ENCODE measurements around the gene RHEB. TPM values are rescaled to one million over a fixed set of nuclear protein-coding genes. Genes with fewer than 3 reads are reported as not detected.

Gene RHEB
- polyA plus RNA-seq, 1 of the 3 experiments (the other 2 are of a cell fraction), result 87.3 TPM

DNA sequence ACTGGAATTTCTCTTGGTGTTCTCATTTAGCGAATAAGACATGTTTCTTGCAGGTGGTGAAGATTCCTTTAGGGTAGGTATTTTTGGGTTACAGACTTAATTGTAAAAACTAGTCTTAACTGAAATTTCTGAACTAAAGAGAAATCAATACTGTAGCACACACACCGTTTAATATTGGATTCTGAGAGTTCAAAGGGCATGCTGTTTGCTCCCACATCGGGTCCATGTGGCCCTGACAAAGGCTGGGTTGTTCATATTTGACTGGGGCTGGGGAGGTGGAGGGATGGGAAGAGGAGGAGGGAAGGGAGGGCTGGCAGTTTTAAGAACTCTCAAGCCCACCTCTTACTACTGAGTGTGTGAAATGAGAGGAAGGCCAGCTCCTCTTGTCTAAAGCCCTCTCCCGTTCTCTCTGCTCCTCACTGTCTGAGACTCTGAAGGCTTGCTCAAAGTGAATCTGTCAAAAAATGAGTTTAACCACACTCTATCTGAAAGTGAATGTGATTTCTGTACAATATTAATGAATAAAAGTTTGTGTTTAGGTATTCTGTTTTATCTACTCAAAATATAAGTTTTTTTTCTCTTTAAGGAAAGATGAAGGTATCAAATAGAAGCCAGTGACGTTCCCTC lies 40.0 kb upstream of the RHEB start:
- WGBS (ENCODE audit: low lambda C conversion rate), result 93% methylated on average over 5 of the region's 5 CpGs

DNA sequence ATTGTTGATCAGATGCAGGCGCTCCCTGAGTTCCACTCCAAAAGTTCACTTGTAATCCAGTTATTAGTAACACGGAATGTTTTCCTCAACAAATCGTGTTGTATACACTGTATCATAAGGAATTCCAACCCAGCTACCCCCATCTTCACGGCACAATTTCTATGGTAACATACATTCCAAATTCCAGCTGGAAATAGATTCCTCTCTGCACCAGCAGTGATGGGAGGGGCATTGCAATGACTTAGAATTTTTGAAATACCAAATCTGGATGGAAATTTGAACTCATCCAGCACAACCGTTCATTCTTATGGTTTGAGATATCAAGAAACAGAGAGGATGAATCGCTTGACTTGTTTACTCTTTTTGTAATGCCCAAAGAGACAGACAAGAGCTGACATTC lies 38.9 kb upstream of the RHEB start:
- H3K4me1 ChIP-seq (ENCODE audit: control insufficient read depth in 1 of 2, insufficient read depth in 2 of 2, low read depth in 1 of 2, low read length in 1 of 2), result no peaks in the 10 kb centered on the region
- H3F3A ChIP-seq (replicated peaks; ENCODE audit: insufficient read depth), result peaks cover 7% of the 10 kb centered on the region
- no peaks in the 10 kb centered on the region for H4K20me1 ChIP-seq (ENCODE audit: insufficient read depth)
- WGBS (ENCODE audit: low lambda C conversion rate), result 57% methylated on average over 5 of the region's 6 CpGs
- no peak overlapping the region for H3K4me3 ChIP-seq (ENCODE audit: low read depth in 2 of 2, low read length in 1 of 2)
- ChIA-PET CTCF (interaction anchor here (3.1 kb wide), 1 partner anchor 10 kb away, joined by 17 read pairs; no protein-coding TSS in a partner anchor), POLR2A (no interaction called here)
- H3K9me3 ChIP-seq, result no peaks in the 10 kb centered on the region
- no peak overlapping the region for H3K4me2 ChIP-seq
- H3K36me3 ChIP-seq (replicated peaks in 1 of 2; ENCODE audit: control insufficient read depth in 1 of 2, insufficient read depth in 2 of 2, low read length in 1 of 2), result peaks cover 33 to 45% of the 10 kb centered on the region in 2 experiments
- H3K27ac ChIP-seq (ENCODE audit: low read depth in 2 of 2, low read length in 1 of 2), result peak overlapping the region in 1 of 2 experiments; percentile 64; a peak in 1 of 4 replicates
- no peak overlapping the region for H2AFZ ChIP-seq (ENCODE audit: low read depth)
- TF ChIP-seq TCF12 (IDR thresholded peaks at IDR 0.05), result peak; percentile 33; the same call in 1 of the 2 replicates
- TF ChIP-seq MXI1 (IDR thresholded peaks at IDR 0.05; ENCODE audit: low read depth, low read length), result no peak
- 0 out of 2 replicates have a peak, but pooled peaks have one; percentile 23 for TF ChIP-seq TEAD4 (IDR thresholded peaks at IDR 0.05; ENCODE audit: borderline replicate concordance, insufficient read depth)
- H3K79me2 ChIP-seq (ENCODE audit: insufficient read depth), result no peaks in the 10 kb centered on the region
- H3K27me3 ChIP-seq (ENCODE audit: insufficient read depth), result no peaks in the 10 kb centered on the region
- no peaks in the 10 kb centered on the region for H3K9me2 ChIP-seq
- DNase-seq, result no peak
- H3K9ac ChIP-seq, result no peak overlapping the region

More for the DNA sequence above, 40.0 kb upstream of the RHEB start:
- Histone ChIP-seq H3K27ac (ENCODE audit: low read depth in 2 of 2, low read length in 1 of 2) (peak overlapping the region in 1 of 2 experiments; percentile 64; a peak in 1 of 4 replicates), H3K27me3 (ENCODE audit: insufficient read depth) (no peaks in the 10 kb centered on the region), H2AFZ (ENCODE audit: low read depth) (no peak overlapping the region), H3K9me2 (no peaks in the 10 kb centered on the region), H3K4me3 (ENCODE audit: low read depth in 2 of 2, low read length in 1 of 2) (no peak overlapping the region), H3K79me2 (ENCODE audit: insufficient read depth) (no peaks in the 10 kb centered on the region), H3K4me2 (no peak overlapping the region), H3K9ac (no peak overlapping the region), H4K20me1 (ENCODE audit: insufficient read depth) (no peaks in the 10 kb centered on the region), H3K9me3 (no peaks in the 10 kb centered on the region), H3K4me1 (ENCODE audit: control insufficient read depth in 1 of 2, insufficient read depth in 2 of 2, low read depth in 1 of 2, low read length in 1 of 2) (no peaks in the 10 kb centered on the region), H3F3A (replicated peaks; ENCODE audit: insufficient read depth) (peaks cover 7% of the 10 kb centered on the region), H3K36me3 (replicated peaks in 1 of 2; ENCODE audit: control insufficient read depth in 1 of 2, insufficient read depth in 2 of 2, low read length in 1 of 2) (peaks cover 41 to 56% of the 10 kb centered on the region in 2 experiments)
- no peak for TF ChIP-seq CHD2 (IDR thresholded peaks at IDR 0.05; ENCODE audit: low read length, partially characterized antibody)
- TF ChIP-seq FOSL2 (IDR thresholded peaks at IDR 0.05; ENCODE audit: borderline replicate concordance, low read depth), result no peak
- TF ChIP-seq IRF3 (IDR thresholded peaks at IDR 0.05; ENCODE audit: low read depth, low read length), result no peak
- TF ChIP-seq, protein P1, sequence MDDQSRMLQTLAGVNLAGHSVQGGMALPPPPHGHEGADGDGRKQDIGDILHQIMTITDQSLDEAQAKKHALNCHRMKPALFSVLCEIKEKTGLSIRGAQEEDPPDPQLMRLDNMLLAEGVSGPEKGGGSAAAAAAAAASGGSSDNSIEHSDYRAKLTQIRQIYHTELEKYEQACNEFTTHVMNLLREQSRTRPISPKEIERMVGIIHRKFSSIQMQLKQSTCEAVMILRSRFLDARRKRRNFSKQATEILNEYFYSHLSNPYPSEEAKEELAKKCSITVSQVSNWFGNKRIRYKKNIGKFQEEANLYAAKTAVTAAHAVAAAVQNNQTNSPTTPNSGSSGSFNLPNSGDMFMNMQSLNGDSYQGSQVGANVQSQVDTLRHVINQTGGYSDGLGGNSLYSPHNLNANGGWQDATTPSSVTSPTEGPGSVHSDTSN (IDR thresholded peaks at IDR 0.05), result no peak
- no peak for TF ChIP-seq GABPA (IDR thresholded peaks at IDR 0.05; ENCODE audit: low read depth)
- TF ChIP-seq USF2 (IDR thresholded peaks at IDR 0.05; ENCODE audit: borderline replicate concordance, low read depth, low read length), result no peak
- no peak for TF ChIP-seq YY1 (IDR thresholded peaks at IDR 0.05; ENCODE audit: low read depth)
- ChIA-PET POLR2A (no interaction called here), CTCF (no interaction called here)
- DNase-seq, result no peak
